GM18873 (cell line): ENCODE data around the gene SMIM35.
"Not testable (repeated sequence)": the region's sequence is repeated elsewhere in the genome, so short reads cannot be mapped to it uniquely, and the experiment has no call there.

ENCODE experiments used
- ATAC-seq: cut with Tn5 transposase; IDR thresholded peaks from one replicate; pipeline ENCODE4 v1.9.1; 2021; ENCODE audit warnings: mild to moderate bottlenecking, moderate library complexity, moderate number of reproducible peaks; ENCODE audit not compliant: unreplicated experiment, low FRiP score

The SMIM35 gene

DNA sequence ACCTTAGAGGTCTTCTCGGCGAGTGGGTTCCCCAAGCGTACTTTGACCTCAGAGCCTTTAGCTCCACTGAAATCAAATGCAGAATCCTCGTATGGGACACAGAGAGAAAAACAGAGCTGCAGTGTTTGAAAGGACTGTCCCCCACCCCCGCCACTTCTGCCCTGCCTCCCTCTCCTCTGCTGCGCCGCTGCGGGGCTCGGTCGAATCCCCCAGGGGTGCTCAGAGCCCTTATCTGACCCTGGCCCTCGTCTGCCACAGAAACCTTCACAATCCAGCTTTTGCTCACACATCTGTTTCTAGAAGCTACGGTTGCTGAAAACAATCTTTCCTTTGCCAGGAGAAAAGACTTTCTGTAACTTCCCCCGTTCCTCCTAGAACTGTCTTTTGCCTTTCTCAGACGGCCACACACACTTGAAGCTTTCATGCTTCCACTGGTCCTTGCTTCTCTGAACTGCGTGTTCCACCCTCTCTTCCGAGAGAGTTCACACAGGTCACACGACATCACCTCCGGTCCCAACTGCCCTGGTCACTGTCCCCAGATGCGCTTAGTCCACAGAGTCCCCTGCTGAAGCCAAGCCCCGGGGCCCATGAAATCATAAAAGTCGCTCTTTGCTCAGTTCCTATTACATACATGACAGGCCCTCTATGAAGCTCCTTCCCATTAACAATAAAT lies 3.7 kb downstream of the SMIM35 start:
- ATAC-seq = no peak

GRCh38 chr11:118081241-118081958 lies 5.4 kb downstream of the SMIM35 start:
- no peak for ATAC-seq

- ATAC-seq = no peak
Observed at GRCh38 chr11:118080296-118080695, 6.5 kb downstream of the SMIM35 start.

DNA sequence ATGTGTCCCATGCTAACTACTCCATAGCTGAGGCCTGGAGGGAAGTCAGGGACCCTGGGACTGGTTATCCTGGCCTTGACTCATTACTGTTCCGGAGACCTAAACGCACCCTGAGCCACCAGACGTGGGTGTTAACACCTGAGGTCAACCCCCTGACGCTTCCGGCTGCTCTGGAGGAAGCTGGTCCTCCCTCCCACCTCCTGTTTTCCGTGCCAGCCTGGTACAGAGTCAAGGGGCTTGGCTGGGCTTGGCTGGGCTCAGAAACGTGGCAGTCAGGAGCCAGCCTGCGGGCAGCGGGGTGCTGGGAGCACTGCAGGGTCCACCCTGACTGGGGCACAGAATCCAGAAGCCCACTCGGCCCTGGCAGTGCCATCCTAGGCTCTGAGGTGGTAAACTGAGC lies 7.3 kb downstream of the SMIM35 start:
- no peak for ATAC-seq

- no peak for ATAC-seq
Observed at GRCh38 chr11:118078911-118079411, 7.8 kb downstream of the SMIM35 start.

DNA sequence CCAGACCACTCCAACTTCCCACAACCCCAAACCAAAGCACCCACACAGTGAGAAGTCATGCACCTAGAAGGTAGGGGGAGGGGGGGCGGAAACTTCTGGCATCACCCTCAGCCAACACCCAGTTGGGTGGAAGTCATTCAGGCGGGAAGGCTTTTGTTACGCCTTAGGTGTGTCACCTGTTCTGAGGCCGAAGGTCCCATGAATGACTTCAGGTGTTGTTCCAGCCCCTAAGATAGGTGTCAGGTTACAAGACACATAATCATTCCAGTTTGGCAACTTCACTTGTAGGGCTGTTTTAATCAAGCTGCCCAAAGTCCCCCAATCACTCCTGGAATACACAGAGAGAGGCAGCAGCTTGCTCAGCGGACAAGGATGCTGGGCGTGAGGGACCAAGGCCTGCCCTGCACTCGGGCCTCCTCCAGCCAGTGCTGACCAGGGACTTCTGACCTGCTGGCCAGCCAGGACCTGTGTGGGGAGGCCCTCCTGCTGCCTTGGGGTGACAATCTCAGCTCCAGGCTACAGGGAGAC lies 9.9 kb downstream of the SMIM35 start, which contains the start of gene TMPRSS4:
Gene TMPRSS4, plus strand, starts transcription at position 325 of the 528 bp plus-strand sequence. CDS start 225 bp downstream, outside the sequence.
- no peak for ATAC-seq

- no peak for ATAC-seq
Observed at GRCh38 chr11:118074785-118075184, 12.0 kb downstream of the SMIM35 start.

GRCh38 chr11:118074091-118074685 lies 12.6 kb downstream of the SMIM35 start:
- no peak for ATAC-seq

DNA sequence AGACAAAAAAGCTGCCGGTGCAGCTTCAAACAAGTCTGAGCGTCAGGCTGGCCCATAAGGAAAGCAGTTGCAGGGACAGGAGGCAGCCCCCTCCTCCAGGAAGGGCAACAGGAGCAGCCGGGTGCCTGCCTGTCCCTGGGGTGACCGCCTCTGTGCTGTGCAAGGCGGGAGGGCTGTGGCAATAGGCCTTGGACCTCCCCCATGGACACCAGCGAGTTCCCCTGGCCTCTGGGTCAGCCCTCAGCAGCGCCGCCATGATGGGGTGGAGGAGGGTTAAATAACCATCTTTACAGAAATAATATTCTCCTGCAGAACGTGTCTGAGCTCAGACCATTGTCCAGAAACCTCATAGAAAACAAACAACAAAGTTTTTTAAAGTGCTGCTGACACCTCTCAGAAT lies 13.2 kb downstream of the SMIM35 start:
- no peak for ATAC-seq

DNA sequence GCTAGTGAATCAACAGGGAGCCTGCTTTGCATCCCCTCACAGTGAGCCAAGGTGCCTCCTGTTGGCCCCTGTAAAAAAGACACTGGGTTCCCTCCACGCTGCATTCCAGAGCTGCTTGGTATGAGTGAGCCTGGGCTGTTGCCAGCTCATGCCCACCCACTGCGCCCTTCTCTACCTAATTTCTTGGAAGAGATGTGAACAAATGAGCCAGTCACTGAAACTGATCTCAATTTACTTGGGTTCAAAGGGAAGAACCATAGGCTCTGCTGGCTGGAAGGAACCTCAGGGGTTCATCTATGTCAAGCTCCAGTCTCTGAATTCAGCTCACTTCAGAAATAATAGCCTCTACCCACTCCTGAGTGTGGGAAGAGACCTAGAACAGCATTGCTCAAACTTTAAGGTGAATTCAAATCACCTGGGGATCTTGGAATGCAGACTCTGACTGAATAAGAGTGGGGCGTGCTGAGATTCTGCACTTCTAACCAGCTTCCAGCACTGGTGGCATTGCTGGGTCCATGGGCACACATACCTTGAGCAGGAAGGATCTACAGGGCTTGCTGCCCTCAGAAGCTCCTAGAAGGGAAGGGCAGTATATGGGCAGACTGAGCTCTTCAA lies 15.2 kb downstream of the SMIM35 start:
- no peak for ATAC-seq

GRCh38 chr11:118068945-118069612 lies 17.7 kb downstream of the SMIM35 start:
- no peak for ATAC-seq

DNA sequence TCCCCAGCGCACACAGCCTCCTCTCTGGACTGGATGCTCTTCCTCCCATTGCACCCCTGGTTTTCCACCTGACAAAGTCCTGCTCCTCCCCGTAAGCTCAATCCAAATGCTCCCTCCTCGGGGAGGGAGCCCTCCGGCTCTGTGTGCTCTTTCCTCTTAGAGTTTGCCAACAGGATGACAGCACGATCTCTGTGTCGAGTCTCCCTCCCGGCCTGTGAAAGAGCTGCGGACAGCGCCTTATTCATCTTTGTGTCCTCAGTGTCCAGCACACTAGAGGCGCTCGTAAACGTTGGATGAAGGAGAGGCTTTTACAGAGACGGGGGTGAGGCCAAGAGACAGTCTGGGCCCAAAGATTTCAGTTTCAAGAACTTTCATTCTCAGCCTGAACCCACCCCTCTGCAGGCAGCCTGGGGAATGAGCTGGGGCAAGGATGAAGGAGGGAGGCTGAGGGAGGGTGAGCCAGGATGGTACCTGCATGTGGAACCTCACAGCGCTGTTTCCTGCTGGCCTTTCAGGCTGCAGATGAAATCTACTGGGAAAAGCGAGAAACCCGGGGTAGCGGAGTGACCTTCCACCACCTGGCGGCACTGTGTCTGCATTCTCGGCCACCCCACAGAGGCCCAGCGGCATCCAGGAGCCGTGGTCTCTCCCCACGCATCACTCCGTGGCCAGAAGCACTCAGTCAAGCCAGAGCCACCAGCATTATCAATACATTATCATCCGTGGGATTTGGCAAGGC lies 18.4 kb downstream of the SMIM35 start:
- no peak for ATAC-seq

DNA sequence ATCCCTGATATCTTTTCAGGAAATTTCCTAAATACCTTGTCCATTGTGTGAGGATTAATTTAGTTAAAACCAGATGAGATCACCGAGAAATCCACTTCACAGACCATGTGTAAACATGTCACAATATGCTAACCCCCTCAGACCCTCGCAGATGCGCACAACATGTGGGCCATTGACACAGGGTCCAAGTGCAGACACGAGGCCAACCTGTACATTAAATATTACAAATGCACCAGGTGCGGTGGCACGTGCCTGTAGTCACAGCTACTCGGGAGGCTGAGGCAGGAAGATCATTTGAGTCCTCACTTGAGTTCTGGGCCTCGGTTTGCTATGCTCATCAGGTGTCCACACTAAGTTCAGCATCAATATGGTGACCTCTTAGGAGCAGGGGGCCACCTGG lies 19.8 kb downstream of the SMIM35 start:
- ATAC-seq = no peak

GRCh38 chr11:118065384-118065783 lies 21.4 kb downstream of the SMIM35 start:
- no peak for ATAC-seq

DNA sequence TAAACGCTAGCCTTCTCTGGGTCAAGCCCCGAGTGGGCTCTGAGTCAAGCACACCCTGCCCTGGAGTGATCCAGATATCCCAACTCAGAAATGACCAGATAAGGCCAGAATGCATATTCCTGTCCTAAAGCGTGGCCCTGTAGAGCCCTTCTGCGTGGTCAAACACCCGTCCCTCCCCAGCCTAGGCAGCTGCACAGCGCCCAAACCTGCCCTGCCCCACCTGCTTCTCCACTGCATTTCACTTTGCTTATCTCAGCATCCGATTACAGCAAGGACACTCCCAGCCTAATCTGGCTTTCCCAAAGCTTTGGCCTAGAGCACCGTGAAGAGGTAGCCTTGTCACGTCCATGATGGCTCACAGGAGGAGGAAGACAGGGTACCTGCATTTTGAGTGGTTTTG lies 21.8 kb downstream of the SMIM35 start:
- no peak for ATAC-seq

- not testable (repeated sequence) for ATAC-seq
Observed at GRCh38 chr11:118062631-118063030, 24.1 kb downstream of the SMIM35 start.

DNA sequence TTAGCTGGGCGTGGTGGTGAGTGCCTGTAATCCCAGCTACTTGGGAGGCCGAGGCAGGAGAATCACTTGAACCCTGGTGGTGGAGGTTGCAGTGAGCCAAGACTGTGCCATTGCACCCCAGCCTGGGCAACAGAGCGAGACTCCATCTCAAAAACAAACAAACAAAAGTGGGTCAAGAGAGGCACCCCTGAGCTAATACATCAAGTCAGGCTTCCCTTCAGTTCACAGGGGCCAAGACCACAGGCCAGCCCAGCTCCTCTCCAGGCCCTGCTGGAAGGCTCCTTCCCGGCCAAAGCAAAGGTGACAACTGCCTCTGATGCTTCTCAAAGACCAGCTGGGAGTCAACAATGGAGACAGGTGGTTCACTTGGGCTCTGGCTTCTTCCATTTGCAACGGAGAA lies 24.6 kb downstream of the SMIM35 start:
- not testable (repeated sequence) for ATAC-seq

- ATAC-seq = no peak
Observed at GRCh38 chr11:118061586-118062125, 25.1 kb downstream of the SMIM35 start.

DNA sequence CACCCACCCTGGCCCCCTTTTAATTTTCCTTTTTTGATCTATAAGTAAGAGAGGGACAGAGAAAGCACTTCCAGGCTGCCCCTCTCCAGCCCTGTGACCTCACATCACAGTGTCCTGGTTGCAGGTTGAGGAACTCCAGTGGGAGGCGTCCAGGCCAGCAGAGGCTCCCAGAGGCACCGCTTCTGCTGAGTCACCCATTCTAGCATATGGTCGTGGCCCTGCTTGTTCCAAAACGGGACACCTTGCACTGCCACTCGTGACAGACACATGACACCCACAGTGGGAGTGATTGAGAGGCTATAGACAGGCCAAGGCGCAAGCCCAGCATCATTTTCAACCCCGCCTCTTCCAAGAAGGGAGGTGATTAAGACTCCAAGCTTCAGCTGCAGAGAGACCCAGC lies 25.9 kb downstream of the SMIM35 start:
- ATAC-seq = no peak
